HG02852 (cell line): Measurements from ENCODE around the gene PRKCB.
"Not testable (repeated sequence)": the region's sequence is repeated elsewhere in the genome, so short reads cannot be mapped to it uniquely, and the experiment has no call there.

Experiments used
- ATAC-seq: cut with Tn5 transposase; IDR thresholded peaks from one replicate; pipeline ENCODE4 v1.9.1; 2021; ENCODE audit warnings: mild to moderate bottlenecking, moderate library complexity; ENCODE audit not compliant: unreplicated experiment

PRKCB gene

DNA sequence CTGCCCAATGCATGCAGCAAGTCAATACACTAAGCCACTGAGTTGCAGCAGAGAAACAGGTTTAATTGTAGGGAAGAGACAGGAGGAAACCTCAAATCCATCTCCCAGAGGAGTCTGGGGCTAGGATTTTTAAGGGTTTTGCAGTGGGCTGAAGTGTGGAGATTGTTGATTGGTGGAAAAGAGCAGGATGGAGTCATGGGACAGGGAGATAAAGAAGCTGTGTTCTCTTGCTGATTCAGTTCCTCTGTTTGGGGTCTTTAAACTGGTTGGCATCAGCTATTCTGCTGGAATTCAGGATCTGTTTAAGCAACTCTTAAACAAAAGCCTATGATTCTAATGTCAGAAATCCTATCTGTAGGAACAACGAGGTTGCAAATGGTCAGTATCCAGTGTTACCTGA lies 239.5 kb downstream of the PRKCB start:
- no peak for ATAC-seq

DNA sequence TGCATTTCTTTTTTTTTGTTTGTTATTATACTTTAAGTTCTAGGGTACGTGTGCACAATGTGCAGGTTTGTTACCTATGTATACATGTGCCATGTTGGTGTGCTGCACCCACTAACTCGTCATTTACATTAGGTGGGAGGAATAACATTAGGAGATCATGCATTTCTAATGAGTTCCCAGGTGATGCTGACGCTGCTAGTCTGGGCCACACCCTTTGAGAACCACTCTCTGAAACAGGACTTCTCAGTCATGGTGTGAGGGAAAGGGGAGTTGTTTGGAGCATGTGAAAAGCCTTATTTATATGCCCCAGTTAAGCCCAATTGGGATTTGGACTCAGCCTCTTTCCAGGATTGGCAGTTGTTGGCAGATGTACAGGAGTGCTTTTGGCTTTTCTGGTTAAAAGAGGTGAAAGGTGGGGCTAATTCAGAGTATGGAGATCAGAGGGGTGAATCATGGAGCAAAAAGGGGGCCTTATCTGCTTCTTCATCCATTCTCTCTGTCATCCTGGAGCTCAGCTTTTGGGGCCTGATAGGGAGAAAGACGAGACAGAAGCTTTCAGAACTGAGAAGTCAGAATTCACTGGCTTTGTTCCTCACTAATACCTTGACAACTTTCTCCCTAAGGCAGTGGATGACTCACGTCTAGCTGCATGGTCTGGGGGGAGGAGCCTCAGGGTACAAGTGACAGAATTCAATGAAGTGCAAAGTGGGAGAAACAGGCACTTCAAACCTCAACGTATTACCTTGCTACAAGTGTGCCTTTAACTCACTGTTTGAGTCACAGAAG lies 240.3 kb downstream of the PRKCB start:
- ATAC-seq, result peak; percentile 68

DNA sequence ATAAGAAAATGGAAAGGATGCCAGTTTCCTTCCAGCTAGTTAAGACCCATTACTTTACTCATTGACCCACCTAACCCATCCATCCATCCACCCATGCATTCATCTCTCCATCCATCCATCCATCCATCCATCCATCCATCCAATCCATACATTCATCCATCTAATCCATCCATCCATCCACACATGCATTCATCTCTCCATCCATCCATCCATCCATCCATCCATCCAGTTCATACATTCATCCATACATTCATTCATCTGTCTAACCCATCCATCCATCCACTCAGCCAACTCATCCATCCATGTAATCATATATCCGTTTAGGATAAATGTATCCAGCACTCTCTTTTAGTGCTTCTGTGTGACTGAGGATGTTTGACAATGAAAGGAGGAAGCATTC lies 241.5 kb downstream of the PRKCB start:
- no peak for ATAC-seq

DNA sequence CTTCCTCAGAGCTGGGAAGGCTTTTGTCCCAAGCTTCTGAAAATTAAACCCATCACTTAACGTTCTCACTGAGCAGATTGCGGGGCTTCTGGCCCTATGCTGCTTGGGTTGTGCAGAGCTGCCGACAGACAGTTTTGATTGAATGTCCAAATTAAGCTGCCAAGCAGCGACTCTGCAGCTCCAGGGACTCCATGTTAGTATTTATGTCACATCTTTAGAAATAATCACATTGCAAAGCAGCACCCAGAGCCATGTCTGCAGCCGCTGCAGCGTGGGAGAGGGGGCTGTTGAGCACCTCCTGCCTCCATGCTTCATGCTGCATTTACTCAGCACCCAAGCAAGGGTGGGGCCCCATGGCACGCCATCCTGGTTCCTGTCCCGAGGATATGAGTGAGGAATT lies 242.2 kb downstream of the PRKCB start:
- ATAC-seq, result no peak

DNA sequence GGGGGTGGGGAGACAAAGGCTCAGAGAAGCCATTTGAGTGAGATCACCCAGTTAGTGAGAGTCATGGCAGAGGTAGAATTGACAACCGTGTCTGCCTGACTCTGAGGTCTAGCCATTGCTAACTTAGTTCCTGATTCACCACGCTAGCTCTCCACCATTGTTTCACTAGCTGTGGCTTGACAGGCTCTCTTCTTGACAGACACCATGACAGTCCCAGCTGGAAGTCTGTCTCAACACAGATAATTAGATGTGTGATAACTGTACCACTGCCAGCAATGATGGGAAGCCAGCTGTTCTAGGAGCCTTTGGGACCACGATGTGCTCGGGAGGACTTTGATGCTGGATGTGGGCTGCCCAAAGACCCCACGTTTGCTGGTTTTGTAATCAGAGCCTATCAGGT lies 249.9 kb downstream of the PRKCB start:
- ATAC-seq, result no peak

DNA sequence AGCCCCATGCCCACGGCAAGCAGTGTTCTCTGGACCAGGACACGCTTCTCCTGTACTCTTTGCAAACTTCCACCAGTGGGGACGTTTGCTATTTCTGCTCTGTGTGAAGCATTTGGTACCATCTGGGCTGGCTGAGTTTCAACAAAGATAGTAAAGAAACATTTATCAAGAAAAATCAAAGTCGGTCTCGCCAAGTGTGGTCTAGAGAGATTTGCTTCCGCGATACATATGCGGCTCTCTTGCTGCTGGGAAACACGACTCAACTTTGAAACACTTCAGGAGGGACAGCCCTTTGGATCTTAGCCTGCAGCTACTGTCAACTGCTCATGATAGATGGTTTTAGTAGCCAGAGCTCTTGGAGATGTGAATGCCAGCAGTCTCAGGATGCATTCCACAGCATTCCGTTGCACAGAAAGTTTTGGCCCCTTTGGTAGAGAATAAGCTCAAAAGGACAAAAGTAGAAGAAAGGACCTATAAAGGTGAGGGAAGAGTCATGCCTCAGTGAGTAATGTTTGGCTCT lies 252.2 kb downstream of the PRKCB start:
- no peak for ATAC-seq

DNA sequence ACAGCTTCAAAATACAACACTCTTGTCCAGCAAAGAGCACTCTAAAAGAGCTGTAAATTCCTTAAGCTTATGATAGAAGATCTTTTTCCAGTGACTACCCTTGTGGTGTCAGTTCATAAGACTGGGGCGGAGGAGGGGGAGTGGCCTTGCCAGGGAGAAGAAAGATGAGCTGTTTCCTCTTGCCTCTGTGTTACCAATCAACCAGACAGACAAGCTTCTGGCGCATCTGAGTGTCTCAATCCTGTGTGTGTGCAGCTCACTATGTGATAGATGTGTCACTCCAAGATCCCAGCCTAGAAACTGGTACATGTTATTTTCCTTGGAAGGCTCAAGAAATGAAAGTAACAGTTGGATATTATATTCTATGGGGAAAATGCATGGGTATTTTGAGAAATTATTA lies 253.0 kb downstream of the PRKCB start:
- ATAC-seq, result no peak

DNA sequence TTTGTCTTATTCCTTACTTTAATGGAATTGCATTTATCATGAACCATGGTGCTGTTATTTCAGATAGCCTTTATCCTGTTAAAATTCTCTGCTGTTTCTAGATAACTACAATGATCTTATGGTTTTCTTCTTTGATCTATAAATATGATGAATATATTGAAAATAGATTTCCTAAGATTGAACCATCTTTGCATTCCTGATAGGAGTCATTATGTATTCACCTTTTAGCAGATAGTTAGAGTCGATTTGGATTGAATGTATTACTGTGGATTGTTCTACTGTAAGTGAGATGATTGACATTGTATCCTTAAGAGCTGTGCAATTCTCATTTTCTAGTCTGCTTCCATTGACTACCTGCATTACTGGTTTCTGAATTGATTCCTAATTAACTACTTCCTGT lies 255.3 kb downstream of the PRKCB start:
- no peak for ATAC-seq

DNA sequence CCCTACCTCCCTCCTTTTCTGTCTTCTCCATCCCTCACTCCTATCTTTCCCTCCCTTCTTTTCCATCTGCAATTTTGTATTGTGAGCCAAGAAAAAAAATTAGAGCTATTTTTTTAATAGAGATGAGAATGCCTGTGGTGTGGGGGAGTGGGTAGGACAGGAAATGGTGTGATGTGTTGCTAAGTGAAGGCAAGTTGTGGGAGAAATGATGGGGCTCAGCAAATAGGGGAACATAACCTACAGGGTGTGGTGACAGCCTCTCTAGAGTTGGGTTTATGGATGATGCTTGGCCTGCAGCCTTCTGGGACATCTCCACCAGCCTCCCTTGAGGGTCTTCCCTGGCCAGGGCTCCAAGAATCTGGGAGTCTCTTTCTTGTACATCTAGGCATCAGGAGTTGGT lies 257.3 kb downstream of the PRKCB start:
- no peak for ATAC-seq

DNA sequence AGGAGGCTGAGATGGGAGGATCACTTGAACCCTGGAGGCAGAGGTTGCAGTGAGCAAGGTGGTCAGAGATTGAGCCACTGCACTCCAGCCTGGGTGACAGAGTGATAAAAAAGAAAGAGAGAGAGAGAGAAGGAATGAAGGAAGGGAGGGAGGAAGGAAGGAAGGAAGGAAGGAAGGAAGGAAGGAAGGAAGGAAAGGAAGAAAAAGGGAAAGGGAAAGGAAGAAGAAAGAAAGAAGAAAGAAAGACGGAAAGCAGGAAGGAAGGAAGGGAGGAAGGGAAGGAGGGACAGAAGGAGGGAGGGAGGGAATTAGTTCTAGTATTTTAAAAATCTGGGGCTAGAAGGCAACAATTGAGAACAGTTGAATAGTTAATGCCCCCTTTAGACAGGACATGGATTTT lies 258.9 kb downstream of the PRKCB start:
- no peak for ATAC-seq

DNA sequence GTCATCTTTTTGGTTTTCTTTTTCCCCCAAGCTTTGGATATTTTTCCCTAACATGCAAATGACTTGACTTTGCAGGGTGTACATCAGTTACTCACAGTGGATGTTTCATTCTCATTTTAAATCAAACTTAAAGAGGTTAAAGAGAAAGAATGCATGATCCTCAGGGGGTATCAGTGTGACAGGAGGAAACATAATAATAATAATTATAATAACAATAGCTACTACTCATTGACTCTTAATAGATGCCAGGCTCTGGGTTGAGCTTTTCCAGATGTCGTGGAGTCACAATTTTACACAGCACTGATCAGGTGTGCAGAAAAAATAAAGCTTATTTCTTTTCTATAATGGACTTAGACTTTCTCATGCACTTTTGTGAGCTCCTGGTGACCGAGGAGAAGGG lies 263.1 kb downstream of the PRKCB start:
- no peak for ATAC-seq

DNA sequence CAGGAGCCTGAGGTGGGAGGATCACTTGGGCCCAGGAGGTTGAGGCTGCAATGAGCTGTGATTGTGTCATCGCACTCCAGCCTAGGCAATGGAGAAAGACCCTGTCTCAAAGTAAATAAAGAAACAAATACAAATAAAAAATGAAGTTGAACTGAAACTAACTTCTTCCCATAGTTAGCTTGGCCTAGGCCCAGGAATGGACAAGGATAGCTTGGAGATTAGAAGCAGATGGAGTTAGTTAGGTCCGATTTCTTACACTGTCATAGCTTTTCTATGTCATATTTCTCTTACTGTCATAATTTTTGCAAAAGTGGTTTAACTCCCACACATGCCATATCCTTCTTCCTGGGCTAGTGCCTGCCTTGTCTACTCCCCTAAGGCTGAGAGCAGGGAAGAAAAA lies 265.6 kb downstream of the PRKCB start:
- ATAC-seq, result no peak

DNA sequence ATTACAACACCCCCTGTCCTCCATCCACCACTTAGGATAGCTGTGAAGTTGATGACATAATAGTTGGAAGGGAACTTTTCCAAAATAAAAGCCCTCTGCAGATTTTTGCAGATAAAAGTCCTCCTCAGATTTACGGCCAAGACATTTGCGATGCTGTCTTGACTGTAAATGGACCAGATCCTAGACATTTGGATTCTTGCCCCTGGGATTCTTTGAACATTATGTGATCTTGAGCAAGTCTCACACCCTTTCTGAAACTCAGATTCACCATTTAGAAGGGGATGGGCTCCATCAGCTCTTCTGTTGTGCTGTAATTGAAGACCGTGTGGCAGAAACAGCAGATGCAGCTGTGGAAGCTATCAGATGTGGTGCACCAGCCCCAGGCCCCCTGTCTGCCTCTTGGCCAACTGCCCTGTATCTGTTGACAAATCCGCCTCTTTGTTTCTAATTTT lies 266.5 kb downstream of the PRKCB start:
- ATAC-seq, result no peak

DNA sequence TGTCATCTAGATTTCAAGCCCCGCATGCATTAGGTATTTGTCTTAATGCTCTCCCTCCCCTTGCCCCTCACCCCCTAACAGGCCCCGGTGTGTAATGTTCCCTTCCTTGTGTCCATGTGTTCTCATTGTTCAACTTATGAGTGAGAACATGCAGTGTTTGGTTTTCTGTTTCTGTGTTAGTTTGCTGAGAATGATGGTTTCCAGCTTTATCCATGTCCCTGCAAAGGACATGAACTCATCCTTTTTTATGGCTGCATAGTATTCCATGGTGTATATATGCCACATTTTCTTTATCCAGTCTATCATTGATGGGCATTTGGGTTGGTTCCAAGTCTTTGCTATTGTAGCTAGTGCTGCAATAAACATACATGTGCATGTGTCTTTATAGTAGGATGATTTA lies 269.7 kb downstream of the PRKCB start:
- ATAC-seq, result not testable (repeated sequence)

DNA sequence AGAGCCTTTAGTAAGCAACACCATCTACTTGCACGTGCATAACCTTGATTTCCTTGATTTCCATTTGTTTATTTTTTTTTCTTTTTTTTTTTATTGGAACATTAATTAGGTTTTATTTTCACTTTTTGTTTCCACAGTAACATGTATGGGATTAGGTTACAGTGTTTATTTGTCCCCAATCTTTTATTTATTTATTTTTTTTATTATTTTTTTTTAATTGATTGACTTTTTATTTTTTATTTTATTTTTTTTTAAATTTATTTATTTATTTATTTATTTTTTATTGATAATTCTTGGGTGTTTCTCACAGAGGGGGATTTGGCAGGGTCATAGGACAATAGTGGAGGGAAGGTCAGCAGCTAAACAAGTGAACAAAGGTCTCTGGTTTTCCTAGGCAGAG lies 272.3 kb downstream of the PRKCB start:
- not testable (repeated sequence) for ATAC-seq

DNA sequence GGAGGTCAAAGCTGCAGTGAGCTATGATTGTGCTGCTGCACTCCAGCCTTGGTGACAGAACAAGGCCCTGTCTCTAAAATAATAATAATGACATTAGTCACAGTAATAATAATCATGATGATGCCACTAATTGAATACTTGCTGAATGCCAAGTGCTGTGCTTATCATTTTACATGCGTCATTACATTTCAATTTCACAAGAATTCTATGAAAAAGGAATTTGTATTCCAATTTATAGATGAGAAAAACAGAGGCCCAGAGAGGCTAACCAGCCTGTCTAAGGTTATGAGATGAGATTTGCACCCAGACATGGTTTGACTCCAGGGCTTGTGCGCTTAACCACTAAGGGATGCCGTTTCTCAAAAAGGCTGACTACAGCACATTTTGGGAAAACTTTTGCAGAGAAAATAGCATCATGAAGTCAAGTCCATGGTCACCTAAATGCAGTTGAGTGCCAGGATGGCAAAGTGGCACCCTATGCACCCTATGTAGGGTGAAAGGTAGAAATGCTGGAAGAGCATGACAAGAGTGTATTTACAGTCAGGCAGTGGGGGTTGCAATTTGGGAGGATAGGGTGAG lies 276.0 kb downstream of the PRKCB start:
- no peak for ATAC-seq

DNA sequence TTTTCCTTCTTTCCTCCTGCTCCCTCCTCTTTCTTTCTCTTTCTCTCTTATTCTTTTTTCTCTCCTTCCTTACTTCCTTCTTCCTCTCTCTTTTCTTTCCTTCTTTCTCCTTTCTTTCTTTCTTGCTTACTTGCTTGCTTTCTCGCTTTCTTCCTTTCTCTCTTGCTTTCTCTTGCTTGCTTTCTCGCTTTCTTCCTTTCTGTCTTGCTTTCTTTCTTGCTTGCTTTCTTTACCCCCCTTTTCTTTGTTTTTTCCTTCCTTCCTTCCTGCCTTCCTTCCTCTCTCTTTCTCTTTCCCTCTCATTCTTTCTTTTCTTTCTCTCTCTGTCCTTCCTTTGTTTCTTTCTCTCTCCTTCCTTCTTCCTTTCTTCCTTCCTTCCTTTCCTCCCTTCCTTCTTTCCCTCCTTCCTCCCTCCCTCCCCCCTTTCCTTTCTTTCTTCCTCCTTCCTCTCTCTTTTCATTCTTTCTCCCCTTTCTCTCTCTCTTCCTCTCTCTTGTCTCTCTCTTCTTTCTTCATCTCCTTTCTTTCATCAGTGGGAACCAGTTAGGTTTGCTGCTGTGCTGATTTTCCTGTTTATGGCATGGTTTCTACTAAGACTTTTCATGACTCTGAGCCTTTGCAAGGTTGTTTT lies 277.4 kb downstream of the PRKCB start:
- ATAC-seq, result no peak

DNA sequence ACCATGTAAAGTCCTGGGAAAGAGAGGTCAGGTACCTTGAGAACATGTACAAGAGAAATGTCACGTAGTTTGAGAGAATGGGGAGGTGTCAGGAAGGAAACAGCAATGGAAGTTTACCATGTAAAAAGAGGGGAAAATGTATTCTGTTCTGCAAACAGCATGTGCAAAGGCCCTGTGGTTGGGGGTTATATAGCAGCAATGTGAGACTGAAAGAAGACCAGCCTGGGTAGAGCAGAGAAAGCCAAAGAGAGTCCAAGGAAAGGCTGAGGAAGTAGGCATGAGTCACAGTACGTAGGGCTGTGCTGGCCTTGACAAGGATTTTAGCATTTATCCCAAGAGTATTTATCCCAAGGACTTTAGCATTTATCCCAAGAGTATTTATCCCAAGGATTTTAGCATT lies 279.1 kb downstream of the PRKCB start:
- ATAC-seq, result no peak

DNA sequence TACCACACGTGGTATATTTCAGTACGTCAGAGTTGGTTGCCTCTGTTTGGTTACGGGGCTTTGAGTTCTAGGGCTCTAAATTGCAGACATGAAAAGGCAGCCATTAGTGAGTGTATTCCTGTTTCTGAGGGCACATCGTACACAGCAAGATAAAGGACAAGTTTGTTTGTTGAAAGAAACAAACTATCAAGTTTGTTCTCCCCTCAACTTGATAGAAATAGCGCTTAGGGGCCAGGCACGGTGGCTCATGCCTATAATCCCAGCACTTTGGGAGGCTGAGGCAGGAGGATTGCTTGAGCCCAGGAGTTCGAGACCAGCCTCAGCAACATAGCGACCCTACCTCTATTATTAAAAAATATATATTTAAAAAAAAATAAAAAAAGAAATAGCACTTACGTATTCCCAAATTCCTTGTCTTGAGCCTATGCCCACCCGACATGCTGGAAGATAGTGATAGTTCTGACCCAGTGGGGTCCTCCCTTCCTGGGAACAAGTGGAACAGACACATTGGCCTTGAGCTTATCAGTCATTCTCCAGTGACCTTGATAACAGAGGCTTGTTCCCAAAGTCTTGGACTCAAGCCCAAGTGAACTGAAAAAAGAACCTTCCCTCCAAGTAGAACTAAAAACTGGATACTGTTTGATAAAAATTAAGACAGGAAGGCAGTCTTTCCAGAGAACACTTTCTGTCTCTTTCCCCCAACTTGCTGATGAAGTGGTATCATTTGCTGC lies 280.4 kb downstream of the PRKCB start:
- no peak for ATAC-seq

DNA sequence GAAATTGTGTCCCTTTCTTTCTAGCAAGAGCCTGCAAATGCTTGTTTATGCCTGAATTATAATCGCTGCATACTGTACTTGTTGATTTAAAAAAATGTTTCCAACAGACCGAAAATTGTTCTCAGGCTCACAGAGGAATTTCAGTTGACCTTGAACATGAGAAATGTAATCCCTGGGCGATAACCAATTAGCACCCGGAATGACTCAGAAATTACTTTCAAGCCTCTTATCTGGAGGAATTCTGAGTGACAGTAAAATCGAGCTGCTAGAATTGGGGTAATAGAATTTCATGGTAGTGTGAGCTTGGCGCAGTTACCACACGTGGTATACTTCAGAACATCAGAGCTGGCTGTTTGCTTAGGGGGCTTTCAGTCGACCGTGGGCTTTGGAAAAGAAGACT lies 281.2 kb downstream of the PRKCB start:
- no peak for ATAC-seq

DNA sequence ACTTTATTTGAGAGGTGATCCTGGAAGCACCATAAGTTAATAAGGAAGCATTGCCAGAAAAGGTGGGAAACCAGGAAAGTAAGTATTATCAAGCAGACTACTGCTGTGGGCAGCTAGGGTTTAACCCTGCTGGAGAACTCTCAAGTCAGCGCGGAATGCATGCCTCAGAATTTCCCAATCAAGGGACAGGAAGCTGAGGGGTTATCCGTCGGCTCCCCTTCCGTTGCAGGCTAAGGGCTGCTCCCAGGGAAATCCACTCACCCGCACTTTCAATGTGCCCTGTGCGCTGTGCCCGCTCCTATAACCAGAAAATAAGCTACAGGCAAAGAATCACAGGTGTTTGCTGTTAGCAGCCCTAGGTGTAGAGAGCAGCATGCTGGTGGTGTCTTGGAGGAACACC lies 281.9 kb downstream of the PRKCB start:
- ATAC-seq, result no peak
